Measurements from ENCODE around the gene CLCN7. TPM values are rescaled to one million over a fixed set of nuclear protein-coding genes. Genes with fewer than 3 reads are reported as not detected.

CLCN7 gene
- total RNA-seq, 1 experiment from 2014 or later: 55.6 TPM

- no peak for DNase-seq (ENCODE audit: low read depth)
Observed at GRCh38 chr16:1464894-1465566, 9.8 kb downstream of the CLCN7 start.

GRCh38 chr16:1464196-1464893 is 10.5 kb downstream of the CLCN7 start:
- DNase-seq (ENCODE audit: low read depth): no peak

- DNase-seq (ENCODE audit: low read depth): no peak
Observed at GRCh38 chr16:1461146-1461545, 13.7 kb downstream of the CLCN7 start.

GRCh38 chr16:1460602-1461138 is 14.2 kb downstream of the CLCN7 start:
- DNase-seq (ENCODE audit: low read depth): no peak

- no peak for DNase-seq (ENCODE audit: low read depth)
Observed at GRCh38 chr16:1459967-1460366, 14.9 kb downstream of the CLCN7 start.

- no peak for DNase-seq (ENCODE audit: low read depth)
Observed at GRCh38 chr16:1458977-1459341, 15.9 kb downstream of the CLCN7 start.

- DNase-seq (ENCODE audit: low read depth): peak; percentile 53
Observed at GRCh38 chr16:1458336-1458976, 16.4 kb downstream of the CLCN7 start.

- DNase-seq (ENCODE audit: low read depth): no peak
Observed at GRCh38 chr16:1457489-1458245, 17.2 kb downstream of the CLCN7 start.

GRCh38 chr16:1456951-1457350 is 17.9 kb downstream of the CLCN7 start:
- no peak for DNase-seq (ENCODE audit: low read depth)

GRCh38 chr16:1455190-1456171 is 19.3 kb downstream of the CLCN7 start:
- no peak for DNase-seq (ENCODE audit: low read depth)

- no peak for DNase-seq (ENCODE audit: low read depth)
Observed at GRCh38 chr16:1454561-1454960, 20.3 kb downstream of the CLCN7 start.

- DNase-seq (ENCODE audit: low read depth): no peak
Observed at GRCh38 chr16:1453316-1453715, 21.5 kb downstream of the CLCN7 start.

- no peak for DNase-seq (ENCODE audit: low read depth)
Observed at GRCh38 chr16:1452530-1452929, 22.3 kb downstream of the CLCN7 start.

- DNase-seq (ENCODE audit: low read depth): no peak
Observed at GRCh38 chr16:1451702-1452392, 23.0 kb downstream of the CLCN7 start.

GRCh38 chr16:1450841-1451240 is 24.0 kb downstream of the CLCN7 start:
- DNase-seq (ENCODE audit: low read depth): no peak

GRCh38 chr16:1450218-1450617 is 24.6 kb downstream of the CLCN7 start:
- DNase-seq (ENCODE audit: low read depth): no peak

GRCh38 chr16:1449201-1449788 is 25.5 kb downstream of the CLCN7 start:
- no peak for DNase-seq (ENCODE audit: low read depth)

- no peak for DNase-seq (ENCODE audit: low read depth)
Observed at GRCh38 chr16:1448536-1449116, 26.2 kb downstream of the CLCN7 start.

GRCh38 chr16:1447965-1448364 is 26.9 kb downstream of the CLCN7 start:
- no peak for DNase-seq (ENCODE audit: low read depth)
